Activated T-helper 17 cell treated with anti-CD3 and anti-CD28 coated beads, Interleukin-2, amount 50 U/mL, for 72 hours (primary cell): ENCODE results near the gene HINFP. TPM values are rescaled to one million over a fixed set of nuclear protein-coding genes. Genes with fewer than 3 reads are reported as not detected.
A peak's percentile ranks its signal among the peaks of the same experiment; 100 is the strongest.

ENCODE experiments used
- ATAC-seq: fragments of 150-1000 bp; cut with Tn5 transposase; replicated peaks from 2 replicates; pipeline ENCODE4 v1.10.0; 2021; ENCODE audit warnings: mild to moderate bottlenecking, moderate library complexity
- H3K27ac Mint-ChIP-seq: one replicate; pipeline ENCODE4 v1.8.0; 2022; ENCODE audit warnings: mixed read lengths
- H3K27me3 Mint-ChIP-seq: one replicate; pipeline ENCODE4 v1.8.0; 2022; ENCODE audit warnings: mixed read lengths
- H3K36me3 Mint-ChIP-seq: one replicate; pipeline ENCODE4 v1.8.0; 2022; ENCODE audit warnings: low read depth, mild to moderate bottlenecking, mixed read lengths
- H3K4me1 Mint-ChIP-seq: one replicate; pipeline ENCODE4 v1.8.0; 2022; ENCODE audit warnings: mixed read lengths
- H3K4me3 Mint-ChIP-seq: one replicate; pipeline ENCODE4 v1.8.0; 2022; ENCODE audit warnings: mild to moderate bottlenecking, mixed read lengths
- H3K9me3 Mint-ChIP-seq: one replicate; pipeline ENCODE4 v1.8.0; 2022; ENCODE audit warnings: mixed read lengths
- total RNA-seq, 2 donors: library from RNA; stranded (reverse); gene quantifications; one replicate each; pipeline ENCODE4 v1.2.3, GENCODE V29; 2022

Gene HINFP
- 10 to 100 TPM; 41.6 to 47.5 TPM for total RNA-seq

GRCh38 chr11:119121008-119121810 lies at the start of gene HINFP:
TSS of gene HINFP (plus strand) at chr11:119121580. CDS start at chr11:119126945, 5,365 bp downstream.
- Mint-ChIP-seq H3K9me3 (no peaks in the 10 kb centered on the region), H3K36me3 (peaks cover 44% of the 10 kb centered on the region), H3K27ac (peak within 1 kb of the TSS; percentile 87), H3K4me1 (peaks cover 21% of the 10 kb centered on the region), H3K27me3 (no peaks in the 10 kb centered on the region), H3K4me3 (peak within 1 kb of the TSS; percentile 88)
- ATAC-seq = peak; percentile 99

GRCh38 chr11:119077839-119078238 lies 43.5 kb upstream of the HINFP start:
- no peak for ATAC-seq
- Mint-ChIP-seq H3K27me3 (no peaks in the 10 kb centered on the region), H3K27ac (no peak overlapping the region), H3K4me1 (peaks cover 2% of the 10 kb centered on the region), H3K36me3 (peaks cover 93% of the 10 kb centered on the region), H3K4me3 (no peak overlapping the region), H3K9me3 (no peaks in the 10 kb centered on the region)

GRCh38 chr11:119078675-119079420 lies 42.5 kb upstream of the HINFP start:
- no peak overlapping the region for H3K4me3 Mint-ChIP-seq
- ATAC-seq = no peak
- no peak overlapping the region for H3K27ac Mint-ChIP-seq
- H3K27me3 Mint-ChIP-seq = no peaks in the 10 kb centered on the region
- H3K4me1 Mint-ChIP-seq = no peaks in the 10 kb centered on the region
- H3K36me3 Mint-ChIP-seq = peaks cover 83% of the 10 kb centered on the region
- H3K9me3 Mint-ChIP-seq = no peaks in the 10 kb centered on the region

GRCh38 chr11:119081682-119082260 lies 39.6 kb upstream of the HINFP start:
- H3K4me3 Mint-ChIP-seq = no peak overlapping the region
- no peaks in the 10 kb centered on the region for H3K4me1 Mint-ChIP-seq
- H3K9me3 Mint-ChIP-seq = no peaks in the 10 kb centered on the region
- peak overlapping the region; percentile 20 for H3K27ac Mint-ChIP-seq
- no peaks in the 10 kb centered on the region for H3K27me3 Mint-ChIP-seq
- H3K36me3 Mint-ChIP-seq = peaks cover 59% of the 10 kb centered on the region
- no peak for ATAC-seq

- H3K9me3 Mint-ChIP-seq = no peaks in the 10 kb centered on the region
- H3K4me1 Mint-ChIP-seq = no peaks in the 10 kb centered on the region
- peak within 1 kb of the TSS; percentile 96 for H3K4me3 Mint-ChIP-seq
- no peaks in the 10 kb centered on the region for H3K27me3 Mint-ChIP-seq
- ATAC-seq = peak; percentile 95
- peak within 1 kb of the TSS; percentile 93 for H3K27ac Mint-ChIP-seq
- peaks cover 31% of the 10 kb centered on the region for H3K36me3 Mint-ChIP-seq
Measured at GRCh38 chr11:119084663-119085436, 36.5 kb upstream of the HINFP start, which contains the start of gene HMBS. TSS of gene HMBS (plus strand) at chr11:119084881. CDS start at chr11:119085034, 153 bp downstream.

DNA sequence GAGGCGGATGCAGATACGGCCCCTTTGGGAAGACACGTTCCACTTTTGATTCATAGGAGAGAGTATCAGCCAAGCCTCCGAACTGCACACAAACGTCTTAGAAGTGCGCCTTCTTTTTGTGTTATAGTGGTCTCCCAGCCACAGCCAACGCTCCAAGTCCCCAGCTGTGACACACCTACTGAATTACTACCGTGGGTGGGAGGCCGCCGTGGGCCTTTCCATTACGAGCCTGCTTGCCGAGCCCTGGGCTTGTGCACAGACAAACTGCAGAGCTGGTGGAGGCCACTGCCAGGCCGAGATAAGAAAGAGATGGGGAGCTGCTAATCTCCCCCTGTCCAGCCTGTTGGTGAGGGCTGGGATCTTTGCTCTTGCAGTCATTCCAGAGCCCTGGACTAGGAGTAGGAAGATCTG lies 35.9 kb upstream of the HINFP start:
- no peaks in the 10 kb centered on the region for H3K27me3 Mint-ChIP-seq
- H3K27ac Mint-ChIP-seq = peak overlapping the region; percentile 93
- no peaks in the 10 kb centered on the region for H3K4me1 Mint-ChIP-seq
- H3K9me3 Mint-ChIP-seq = no peaks in the 10 kb centered on the region
- H3K36me3 Mint-ChIP-seq = peaks cover 31% of the 10 kb centered on the region
- H3K4me3 Mint-ChIP-seq = peak overlapping the region; percentile 96
- ATAC-seq = peak; percentile 39

DNA sequence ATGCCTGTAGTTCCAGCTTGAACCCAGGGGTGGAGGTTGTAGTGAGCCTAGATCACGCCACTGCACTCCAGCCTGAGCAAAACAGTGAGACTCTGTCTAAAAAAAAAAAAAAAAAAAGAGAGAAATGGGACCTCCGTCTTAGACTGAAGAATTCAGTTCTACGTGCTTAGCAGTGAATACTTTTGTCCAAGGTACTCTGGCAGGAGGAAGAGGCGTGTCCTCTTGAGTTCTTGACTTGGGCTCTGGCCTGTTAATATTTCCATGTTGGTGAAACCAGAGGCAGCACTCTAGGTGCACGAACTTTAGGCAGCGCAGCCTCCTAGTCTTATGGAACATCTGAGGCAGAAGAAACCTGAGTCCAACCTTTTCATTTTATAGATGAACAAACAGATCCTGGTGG lies 34.3 kb upstream of the HINFP start:
- Mint-ChIP-seq H3K4me3 (no peak overlapping the region), H3K4me1 (peaks cover under 1% of the 10 kb centered on the region), H3K9me3 (no peaks in the 10 kb centered on the region), H3K27me3 (no peaks in the 10 kb centered on the region), H3K36me3 (peaks cover 20% of the 10 kb centered on the region), H3K27ac (no peak overlapping the region)
- no peak for ATAC-seq

GRCh38 chr11:119087747-119088241 lies 33.6 kb upstream of the HINFP start:
- no peaks in the 10 kb centered on the region for H3K27me3 Mint-ChIP-seq
- H3K36me3 Mint-ChIP-seq = peaks cover 21% of the 10 kb centered on the region
- no peaks in the 10 kb centered on the region for H3K9me3 Mint-ChIP-seq
- H3K27ac Mint-ChIP-seq = no peak overlapping the region
- H3K4me3 Mint-ChIP-seq = no peak overlapping the region
- peaks cover 6% of the 10 kb centered on the region for H3K4me1 Mint-ChIP-seq
- no peak for ATAC-seq

GRCh38 chr11:119088406-119088805 lies 33.0 kb upstream of the HINFP start:
- no peaks in the 10 kb centered on the region for H3K9me3 Mint-ChIP-seq
- H3K27me3 Mint-ChIP-seq = no peaks in the 10 kb centered on the region
- no peak overlapping the region for H3K4me3 Mint-ChIP-seq
- no peak for ATAC-seq
- no peak overlapping the region for H3K27ac Mint-ChIP-seq
- peaks cover 8% of the 10 kb centered on the region for H3K4me1 Mint-ChIP-seq
- H3K36me3 Mint-ChIP-seq = peaks cover 28% of the 10 kb centered on the region

DNA sequence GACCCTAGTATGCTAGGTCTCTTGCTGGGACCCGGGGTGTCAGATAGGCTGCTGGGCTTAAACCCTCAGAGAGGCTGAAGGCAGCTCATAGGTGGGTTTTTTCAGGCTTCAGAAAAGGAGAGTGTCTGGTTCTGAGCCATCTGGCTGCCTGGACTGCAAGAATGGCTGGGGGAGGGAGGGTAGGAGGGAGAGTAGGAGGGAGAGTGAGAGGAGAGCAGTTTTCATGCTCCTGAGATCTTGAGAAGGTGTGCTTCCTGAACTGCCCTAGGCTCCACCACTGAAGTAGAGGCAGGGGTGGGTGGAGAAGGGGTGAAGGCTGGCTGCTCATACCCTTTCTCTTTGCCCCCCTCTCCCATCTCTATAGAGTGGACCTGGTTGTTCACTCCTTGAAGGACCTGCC lies 32.1 kb upstream of the HINFP start:
- peaks cover 11% of the 10 kb centered on the region for H3K4me1 Mint-ChIP-seq
- H3K9me3 Mint-ChIP-seq = no peaks in the 10 kb centered on the region
- no peaks in the 10 kb centered on the region for H3K27me3 Mint-ChIP-seq
- H3K4me3 Mint-ChIP-seq = no peak overlapping the region
- peaks cover 37% of the 10 kb centered on the region for H3K36me3 Mint-ChIP-seq
- ATAC-seq = no peak
- H3K27ac Mint-ChIP-seq = no peak overlapping the region

- Mint-ChIP-seq H3K4me1 (peaks cover 11% of the 10 kb centered on the region), H3K27ac (no peak overlapping the region)
Measured at GRCh38 chr11:119091178-119091577, 30.2 kb upstream of the HINFP start.

GRCh38 chr11:119091966-119092879 lies 29.2 kb upstream of the HINFP start:
- H3K36me3 Mint-ChIP-seq = peaks cover 62% of the 10 kb centered on the region

More at GRCh38 chr11:119091178-119091577, 30.2 kb upstream of the HINFP start:
- Mint-ChIP-seq H3K9me3 (no peaks in the 10 kb centered on the region), H3K27me3 (no peaks in the 10 kb centered on the region), H3K36me3 (peaks cover 52% of the 10 kb centered on the region), H3K4me3 (no peak overlapping the region)
- no peak for ATAC-seq

More at GRCh38 chr11:119091966-119092879, 29.2 kb upstream of the HINFP start:
- Mint-ChIP-seq H3K4me1 (peaks cover 11% of the 10 kb centered on the region), H3K9me3 (no peaks in the 10 kb centered on the region), H3K27ac (no peak overlapping the region), H3K4me3 (peak overlapping the region; percentile 93), H3K27me3 (no peaks in the 10 kb centered on the region)
- no peak for ATAC-seq
